Right lobe of liver (tissue), 6 donors: ENCODE data around the gene ABLIM2. TPM values are rescaled to one million over a fixed set of nuclear protein-coding genes. Genes with fewer than 3 reads are reported as not detected.

Experiments used
- ATAC-seq, 4 donors: fragments of 200-7000 bp; cut with Tn5 transposase; one replicate each; pipeline ENCODE4 v1.9.1; 2020; ENCODE audit warnings: mild to moderate bottlenecking in 4 of 4, moderate library complexity in 4 of 4
- DNase-seq, 3 donors: peaks; one replicate each; pipeline ENCODE4 v3.0.0-alpha.2; 2020
- H3K27ac ChIP-seq, 3 donors: fragments of 200-600 bp; one replicate each; pipeline ENCODE4 v1.8.0; 2022
- H3K27me3 ChIP-seq, 2 donors: fragments of 200-600 bp; one replicate each; pipeline ENCODE4 v1.8.0; 2022
- H3K36me3 ChIP-seq, 4 donors: fragments of 200-600 bp; sonication (generic) in 1 of 4; one replicate each; pipeline versions ENCODE4 v1.5.1 to v1.8.0; 2017 to 2022; ENCODE audit warnings: control low read depth in 1 of 4
- H3K4me1 ChIP-seq, 4 donors: fragments of 200-600 bp; sonication (generic) in 1 of 4; one replicate each; pipeline versions ENCODE4 v1.5.1 to v1.8.0; 2017 to 2022; ENCODE audit warnings: control low read depth in 1 of 4
- H3K4me3 ChIP-seq, 3 donors: fragments of 200-600 bp; one replicate each; pipeline ENCODE4 v1.8.0; 2022
- H3K9me3 ChIP-seq, 4 donors: fragments of 200-600 bp; sonication (generic) in 1 of 4; one replicate each; pipeline versions ENCODE4 v1.5.1 to v1.8.0; 2017 to 2022; ENCODE audit warnings: control low read depth in 1 of 4
- CTCF ChIP-seq, 4 donors: fragments of 200-600 bp in 3 of 4; fragments of 450-650 bp in 1 of 4; IDR thresholded peaks; one replicate each; pipeline versions ENCODE4 v1.5.1 to v1.8.0; 2016 to 2022; ENCODE audit warnings: antibody characterized with exemption in 4 of 4, mild to moderate bottlenecking in 2 of 4
- POLR2A ChIP-seq: fragments of 450-650 bp; IDR thresholded peaks from one replicate; pipeline ENCODE4 v1.6.1; 2017; ENCODE audit warnings: antibody characterized with exemption, mild to moderate bottlenecking
- WGBS: methylation state at CpG from one replicate; pipeline ENCODE4 v1.1.6; 2018; ENCODE audit warnings: low coverage, low lambda C conversion rate; ENCODE audit not compliant: insufficient coverage; ENCODE audit errors: missing lambda C conversion rate; 5-methylcytosine and 5-hydroxymethylcytosine counted together
- intact Hi-C, 2 donors: fragments of 100-400 bp; cut with DNase I; formaldehyde crosslinking; loops; one replicate each; pipeline versions ENCODE4 v1.11.2 to v1.14.1; 2022
- total RNA-seq, 6 experiments: library from RNA; depleted of rRNA in 2 of 6; stranded (reverse); fragments of >200 nt in 2 of 6; fragmentation: NEBNext Ultra II Directional in 3 of 6; extraction: Animal tissue kit (Norgen Biotek cat#: 25700) in 3 of 6; gene quantifications; one replicate each; pipeline versions ENCODE4 v1.1.0 to v1.2.4, GENCODE V29; 2016 to 2023
- donor health status: DM: no; HTN: yes; CAD: no.
- donor health status: DM: no; HTN: no; CAD: no.
- donor health status: DM: no; HTN: no; CAD: no.
- donor health status: DM: no; HTN: yes; CAD: no.
- donor health status: DM: no; HTN: yes; CAD: no.

The ABLIM2 gene
- total RNA-seq, 6 experiments from 2014 or later: 0.93 to 3.5 (median 2.3) TPM

GRCh38 chr4:7955393-7955792 is 203.2 kb downstream of the ABLIM2 start:
- intact Hi-C loops: no loop called here
- no peaks in the 10 kb centered on the region for H3K27me3 ChIP-seq

DNA sequence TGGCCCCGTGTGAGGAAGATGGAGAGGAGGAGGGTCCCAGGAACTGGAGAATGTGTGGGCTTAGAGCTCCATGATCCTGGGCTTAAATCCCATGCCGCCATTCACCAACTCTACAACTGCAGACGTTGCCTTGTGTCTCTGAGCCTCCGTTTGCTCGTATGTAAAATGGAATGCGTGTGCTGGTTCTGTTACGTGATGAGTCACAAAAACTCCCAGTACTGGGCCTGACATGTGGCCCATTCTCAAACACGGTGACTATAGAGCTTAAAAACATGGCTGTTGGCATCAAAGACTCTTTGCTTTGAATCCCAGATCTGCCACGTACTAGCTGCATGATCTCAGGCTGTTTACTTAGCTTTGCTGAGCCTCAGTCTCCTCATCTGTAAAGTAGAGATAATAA is 206.0 kb downstream of the ABLIM2 start:
- TF ChIP-seq POLR2A: no peak
- no peak for TF ChIP-seq CTCF (IDR thresholded peaks at IDR 0.05)
- Histone ChIP-seq H3K27ac (no peak overlapping the region), H3K4me1 (no peaks in the 10 kb centered on the region), H3K27me3 (no peaks in the 10 kb centered on the region), H3K9me3 (no peaks in the 10 kb centered on the region), H3K4me3 (no peak overlapping the region), H3K36me3 (no peaks in the 10 kb centered on the region)
- intact Hi-C loops: no loop called here
- ATAC-seq (no peak), DNase-seq (no peak)
- 82% methylated on average over 7 of the region's 9 CpGs for WGBS

More at GRCh38 chr4:7955393-7955792, 203.2 kb downstream of the ABLIM2 start:
- Histone ChIP-seq H3K27ac (no peak overlapping the region), H3K4me3 (no peak overlapping the region), H3K4me1 (no peaks in the 10 kb centered on the region), H3K9me3 (no peaks in the 10 kb centered on the region), H3K36me3 (no peaks in the 10 kb centered on the region)
- no peak for DNase-seq
- no peak for ATAC-seq
- WGBS: 68% methylated on average over 4 of the region's 4 CpGs
- TF ChIP-seq CTCF (IDR thresholded peaks at IDR 0.05) (no peak), POLR2A (no peak)

GRCh38 chr4:7950301-7951092 is 208.1 kb downstream of the ABLIM2 start:
- Histone ChIP-seq H3K27me3 (no peaks in the 10 kb centered on the region), H3K4me3 (no peak overlapping the region), H3K9me3 (no peaks in the 10 kb centered on the region), H3K36me3 (no peaks in the 10 kb centered on the region), H3K27ac (no peak overlapping the region), H3K4me1 (no peaks in the 10 kb centered on the region)
- WGBS: 70% methylated on average over 13 of the region's 18 CpGs
- intact Hi-C loops: no loop called here
- no peak for TF ChIP-seq POLR2A
- no peak for TF ChIP-seq CTCF (IDR thresholded peaks at IDR 0.05)
- ATAC-seq (peak in 1 of 4 donors; percentile 19), DNase-seq (no peak)

- no peaks in the 10 kb centered on the region for H3K27me3 ChIP-seq
- H3K4me1 ChIP-seq: peaks cover 0 to 2% (median 0%) of the 10 kb centered on the region in 4 donors
- H3K36me3 ChIP-seq: no peaks in the 10 kb centered on the region
- ATAC-seq (no peak), DNase-seq (no peak)
- intact Hi-C loops: no loop called here
- no peaks in the 10 kb centered on the region for H3K9me3 ChIP-seq
- no peak overlapping the region for H3K27ac ChIP-seq
- TF ChIP-seq CTCF (IDR thresholded peaks at IDR 0.05): no peak
- TF ChIP-seq POLR2A: no peak
- WGBS: 38% methylated on average over 3 of the region's 4 CpGs
- no peak overlapping the region for H3K4me3 ChIP-seq
These were observed 208.9 kb downstream of the ABLIM2 start for GRCh38 chr4:7949759-7950158.
